H1 (cell line): ENCODE measurements around the gene HK2. TPM values are rescaled to one million over a fixed set of nuclear protein-coding genes. Genes with fewer than 3 reads are reported as not detected.

Experiments used
- CTCF ChIA-PET: fragments of 300-600 bp; sonication (Branson Sonifier 250); formaldehyde crosslinking; loops from one replicate; lab custom pipeline; 2021; ENCODE audit not compliant: partially characterized antibody; lab: Charles Lee
- POLR2A ChIA-PET: fragments of 300-600 bp; sonication (Branson Sonifier 250); formaldehyde crosslinking; loops from one replicate; lab custom pipeline; 2021; ENCODE audit warnings: inconsistent platforms; ENCODE audit not compliant: partially characterized antibody; lab: Charles Lee
- DNase-seq, 2 experiments: peaks; one replicate each; pipeline versions ENCODE4 v3.0.0 to v3.0.0-alpha.2; 2010 to 2022; ENCODE audit warnings: low spot score in 2 of 2, low read depth in 1 of 2, mixed read lengths in 1 of 2
- FAIRE-seq: peaks from 2 replicates; lab custom pipeline; 2011; peaks lifted over from hg19 to GRCh38; lab: Jason Lieb, UNC
- H2AFZ ChIP-seq: 2 replicates; pipeline ENCODE4 v1.8.1; 2012; ENCODE audit warnings: low read length, inconsistent platforms
- H2AK5ac ChIP-seq: 2 replicates; pipeline ENCODE4 v1.6.1; 2013; ENCODE audit warnings: low read depth, low read length
- H2BK120ac ChIP-seq: replicated peaks from 2 replicates; pipeline ENCODE3; 2013; ENCODE audit warnings: low read depth, low read length, inconsistent platforms
- H2BK12ac ChIP-seq: 2 replicates; pipeline ENCODE4 v1.6.1; 2013; ENCODE audit warnings: low read depth, low read length
- H2BK15ac ChIP-seq: 2 replicates; pipeline ENCODE4 v1.6.1; 2013; ENCODE audit warnings: low read length
- H2BK20ac ChIP-seq: 2 replicates; pipeline ENCODE4 v1.6.1; 2013; ENCODE audit warnings: low read length
- H2BK5ac ChIP-seq: 2 replicates; pipeline ENCODE4 v1.6.1; 2013; ENCODE audit warnings: low read depth, low read length
- H3K14ac ChIP-seq: 2 replicates; pipeline ENCODE4 v1.6.1; 2013; ENCODE audit warnings: inconsistent platforms; ENCODE audit not compliant: insufficient read length
- H3K18ac ChIP-seq: 2 replicates; pipeline ENCODE4 v1.6.1; 2013; ENCODE audit warnings: low read length; ENCODE audit errors: extremely low read depth
- H3K23ac ChIP-seq: 2 replicates; pipeline ENCODE4 v1.6.1; 2013; ENCODE audit warnings: inconsistent platforms; ENCODE audit not compliant: insufficient read length
- H3K23me2 ChIP-seq: 2 replicates; pipeline ENCODE4 v1.6.1; 2013; ENCODE audit warnings: low read depth, low read length
- H3K27ac ChIP-seq: 2 replicates; pipeline ENCODE4 v1.6.1; 2011; ENCODE audit warnings: low read depth, low read length, inconsistent platforms
- H3K27me3 ChIP-seq, 4 experiments: replicated peaks in 1 of 4; 1 replicate in 1 of 4; 2 replicates in 3 of 4; pipeline versions ENCODE4 v1.6.1 to v1.8.1; 2011 to 2013; ENCODE audit warnings: low read length in 3 of 4, mild to moderate bottlenecking in 3 of 4, inconsistent platforms in 2 of 4, mixed read lengths in 2 of 4, moderate library complexity in 1 of 4; ENCODE audit not compliant: control insufficient read depth in 3 of 4, insufficient read depth in 3 of 4; ENCODE audit errors: extremely low read depth in 1 of 4
- H3K36me3 ChIP-seq, 4 experiments: 2 replicates each; pipeline versions ENCODE4 v1.6.1 to v1.8.1; 2011 to 2013; ENCODE audit warnings: mild to moderate bottlenecking in 4 of 4, low read length in 3 of 4, moderate library complexity in 2 of 4, control low read depth in 1 of 4, inconsistent platforms in 1 of 4; ENCODE audit not compliant: insufficient read depth in 4 of 4, control insufficient read depth in 2 of 4
- H3K4ac ChIP-seq: replicated peaks from 2 replicates; pipeline ENCODE3; 2013; ENCODE audit warnings: low read length, low read depth, mixed read lengths, inconsistent platforms; ENCODE audit not compliant: insufficient read length
- H3K4me1 ChIP-seq, 4 experiments: replicated peaks in 1 of 4; 1 replicate in 1 of 4; 2 replicates in 3 of 4; pipeline versions ENCODE4 v1.6.1 to v1.8.1; 2011 to 2013; ENCODE audit warnings: low read length in 3 of 4, inconsistent platforms in 2 of 4, mixed read lengths in 1 of 4; ENCODE audit not compliant: insufficient read depth in 4 of 4, control insufficient read depth in 3 of 4
- H3K4me2 ChIP-seq, 2 experiments: 2 replicates each; pipeline versions ENCODE4 v1.6.1 to v1.8.1; 2011 to 2013; ENCODE audit warnings: low read depth in 2 of 2, low read length in 2 of 2, control low read depth in 1 of 2, inconsistent platforms in 1 of 2, mild to moderate bottlenecking in 1 of 2; ENCODE audit not compliant: insufficient read depth in 1 of 2
- H3K4me3 ChIP-seq, 4 experiments: fragments of 200-600, 300-600 bp in 1 of 4; sonication (generic), shearing (Covaris generic), sonication (Bioruptor Twin) in 1 of 4; 2 replicates each; pipeline versions ENCODE4 v1.5.1 to v1.8.1; 2011 to 2016; ENCODE audit warnings: low read length in 4 of 4, low read depth in 3 of 4, control low read depth in 2 of 4, inconsistent platforms in 2 of 4, mild to moderate bottlenecking in 2 of 4, mixed read lengths in 1 of 4, moderate library complexity in 1 of 4; ENCODE audit not compliant: insufficient read depth in 2 of 4; ENCODE audit errors: extremely low read depth in 1 of 4
- H3K56ac ChIP-seq: replicated peaks from 2 replicates; pipeline ENCODE3; 2013; ENCODE audit warnings: low read depth, mild to moderate bottlenecking, mixed read lengths, low read length, inconsistent platforms; ENCODE audit not compliant: insufficient read length
- H3K79me1 ChIP-seq: 2 replicates; pipeline ENCODE4 v1.6.1; 2013; ENCODE audit warnings: low read depth, low read length, control low read depth
- H3K79me2 ChIP-seq, 2 experiments: 2 replicates each; pipeline versions ENCODE4 v1.6.1 to v1.8.1; 2012 to 2013; ENCODE audit warnings: low read length in 2 of 2, mild to moderate bottlenecking in 2 of 2, inconsistent platforms in 1 of 2; ENCODE audit not compliant: insufficient read depth in 2 of 2, control insufficient read depth in 1 of 2
- H3K9ac ChIP-seq, 4 experiments: replicated peaks in 1 of 4; 1 replicate in 1 of 4; 2 replicates in 3 of 4; pipeline versions ENCODE4 v1.6.1 to v1.8.1; 2011 to 2013; ENCODE audit warnings: low read depth in 3 of 4, low read length in 3 of 4, control low read depth in 2 of 4, mild to moderate bottlenecking in 2 of 4, moderate library complexity in 2 of 4, inconsistent platforms in 1 of 4; ENCODE audit errors: extremely low read depth in 1 of 4
- H3K9me3 ChIP-seq, 2 experiments: 2 replicates each; pipeline versions ENCODE4 v1.6.1 to v1.8.1; 2012 to 2013; ENCODE audit warnings: mild to moderate bottlenecking in 2 of 2, moderate library complexity in 2 of 2, control low read depth in 1 of 2, inconsistent platforms in 1 of 2, low read depth in 1 of 2, low read length in 1 of 2, mixed read lengths in 1 of 2; ENCODE audit not compliant: insufficient read depth in 2 of 2
- H4K20me1 ChIP-seq, 2 experiments: replicated peaks in 1 of 2; 2 replicates each; pipeline versions ENCODE3 to v1.8.1; 2011 to 2013; ENCODE audit warnings: inconsistent platforms in 2 of 2, low read length in 2 of 2, mild to moderate bottlenecking in 1 of 2; ENCODE audit not compliant: insufficient read depth in 2 of 2, control insufficient read depth in 1 of 2
- H4K5ac ChIP-seq: 2 replicates; pipeline ENCODE4 v1.6.1; 2013; ENCODE audit warnings: low read length, low read depth, mixed read lengths, inconsistent platforms; ENCODE audit not compliant: insufficient read length
- H4K8ac ChIP-seq: 2 replicates; pipeline ENCODE4 v1.8.0; 2013; ENCODE audit warnings: mild to moderate bottlenecking, moderate library complexity, low read length, inconsistent platforms; ENCODE audit not compliant: insufficient read depth; ENCODE audit errors: extremely low read depth
- H4K91ac ChIP-seq: replicated peaks from 2 replicates; pipeline ENCODE3; 2013; ENCODE audit warnings: low read length, mixed read lengths, inconsistent platforms; ENCODE audit not compliant: insufficient read length
- KDM4A ChIP-seq: IDR thresholded peaks from one replicate; pipeline ENCODE4 v1.7.1; 2012; ENCODE audit warnings: low read depth, mild to moderate bottlenecking, moderate library complexity, low read length, inconsistent platforms; ENCODE audit not compliant: severe bottlenecking
- WGBS, 2 experiments: shearing (Covaris generic) in 1 of 2; methylation state at CpG; one replicate each; pipeline versions ENCODE4 v1.1.6 to v1.1.7; 2013 to 2015; ENCODE audit warnings: low lambda C conversion rate in 2 of 2, mixed read lengths in 2 of 2, inconsistent platforms in 1 of 2, low coverage in 1 of 2, missing lambda C conversion rate in 1 of 2; ENCODE audit not compliant: insufficient replicate concordance in 2 of 2, insufficient coverage in 1 of 2, insufficient read length in 1 of 2; ENCODE audit errors: extremely low coverage in 1 of 2, missing lambda C conversion rate in 1 of 2; 5-methylcytosine and 5-hydroxymethylcytosine counted together
- polyA plus RNA-seq, 7 experiments: library from polyadenylated mRNA; depleted of rRNA in 3 of 7; stranded (reverse) in 5 of 7; unstranded in 2 of 7; fragments of >200 nt in 5 of 7; fragments of 200-250 nt in 2 of 7; gene quantifications; 1 replicate in 5 of 7; 2 replicates in 1 of 7; 4 replicates in 1 of 7; pipeline versions ENCODE4 v1.2.1 to v1.2.3, GENCODE V29; 2011 to 2013; ENCODE audit warnings: missing spikeins in 2 of 7, mixed read lengths in 2 of 7
- total RNA-seq: library from RNA; stranded (reverse); fragmentation: NEBNext Ultra II Directional; extraction: Animal tissue kit (Norgen Biotek cat#: 25700); gene quantifications from 2 replicates; pipeline ENCODE4 v1.2.1, GENCODE V29; 2021

Gene HK2
- total and polyA plus RNA-seq, 2 of the 8 experiments (the other 6 are each of a cell fraction or from before 2014, with no cell fraction given): 22.1 to 61.9 TPM

GRCh38 chr2:74844752-74845151 lies 10.8 kb downstream of the HK2 start:
- peak overlapping the region; percentile 22; the same call in 1 of the 2 replicates for H4K8ac ChIP-seq
- H3K36me3 ChIP-seq: no peaks in the 10 kb centered on the region; a peak in 1 of 8 replicates
- peak overlapping the region; percentile 22; the same call in 1 of the 2 replicates for H2BK12ac ChIP-seq
- no peak overlapping the region for H3K4ac ChIP-seq
- ChIA-PET POLR2A (interaction anchor here (4.0 kb wide), 1 partner anchor 10 kb away, joined by 29 read pairs; the partner anchor contains the start of gene HK2), CTCF (interaction anchor here (1.0 to 1.2 kb wide), 3 partner anchors 8 to 32 kb away, joined by 3 to 7 read pairs (median 3); no protein-coding TSS in a partner anchor)
- H3K79me1 ChIP-seq: peaks cover 15% of the 10 kb centered on the region
- FAIRE-seq (no peak), DNase-seq (no peak)
- H4K91ac ChIP-seq: no peak overlapping the region
- peaks cover 21 to 23% of the 10 kb centered on the region in 2 experiments for H4K20me1 ChIP-seq
- no peak overlapping the region for H3K4me2 ChIP-seq
- H3K27ac ChIP-seq: no peak overlapping the region
- 0 out of 2 replicates have a peak overlapping the region, but pooled peaks have one; percentile 32 for H2BK15ac ChIP-seq
- peaks cover 40 to 98% of the 10 kb centered on the region in 2 experiments for H3K79me2 ChIP-seq
- H3K18ac ChIP-seq: no peak overlapping the region
- H2BK120ac ChIP-seq: no peak overlapping the region
- no peak overlapping the region for H3K9ac ChIP-seq
- no peak overlapping the region for H3K56ac ChIP-seq
- no peak overlapping the region for H3K4me3 ChIP-seq
- no peak overlapping the region for H2AK5ac ChIP-seq
- no peaks in the 10 kb centered on the region; the same call in 1 of the 2 replicates for H3K23me2 ChIP-seq
- no peaks in the 10 kb centered on the region for H3K9me3 ChIP-seq
- no peak overlapping the region for H2AFZ ChIP-seq
- no peak overlapping the region for H2BK5ac ChIP-seq
- no peak overlapping the region for H3K23ac ChIP-seq
- no peak overlapping the region for H2BK20ac ChIP-seq
- H3K14ac ChIP-seq: no peak overlapping the region
- peaks cover 9 to 50% (median 27%) of the 10 kb centered on the region in 4 experiments for H3K4me1 ChIP-seq
- 91% methylated on average over 4 of the region's 4 CpGs; no CpG with 5 or more reads in 1 of the 2 experiments for WGBS, 2 experiments
- no peak overlapping the region for H4K5ac ChIP-seq
- TF ChIP-seq KDM4A: no peak
- H3K27me3 ChIP-seq: no peaks in the 10 kb centered on the region
